Thoracic aorta (tissue), 2 donors: ENCODE data around the gene TACC2. TPM values are rescaled to one million over a fixed set of nuclear protein-coding genes. Genes with fewer than 3 reads are reported as not detected.

ENCODE experiments used
- ATAC-seq: fragments of 150-250 bp; one replicate; pipeline ENCODE4 v1.8.0; 2017; ENCODE audit warnings: low read depth; ENCODE audit not compliant: insufficient number of reproducible peaks, low FRiP score
- DNase-seq: peaks from one replicate; pipeline ENCODE4 v3.0.0-alpha.2; 2020; ENCODE audit warnings: low spot score
- H3K27ac ChIP-seq, 2 donors: fragments of 200-600 bp; sonication (generic); 1 replicate in 1 of 2; 2 replicates in 1 of 2; pipeline ENCODE4 v1.5.1; 2016; ENCODE audit warnings: mild to moderate bottlenecking in 2 of 2, moderate library complexity in 2 of 2
- H3K27me3 ChIP-seq: fragments of 200-600 bp; sonication (generic); replicated peaks from 2 replicates; pipeline ENCODE4 v1.6.0; 2016; ENCODE audit warnings: mild to moderate bottlenecking; ENCODE audit not compliant: insufficient read depth
- H3K36me3 ChIP-seq: fragments of 200-600 bp; sonication (generic); one replicate; pipeline ENCODE4 v1.5.1; 2016
- H3K4me1 ChIP-seq, 2 donors: fragments of 200-600 bp; sonication (generic); 1 replicate in 1 of 2; 2 replicates in 1 of 2; pipeline versions ENCODE4 v1.5.1 to v1.6.0; 2016; ENCODE audit warnings: low read depth in 2 of 2, mild to moderate bottlenecking in 1 of 2; ENCODE audit not compliant: control insufficient read depth in 1 of 2
- H3K4me3 ChIP-seq: fragments of 200-600 bp; sonication (generic); 2 replicates; pipeline ENCODE4 v1.5.1; 2016; ENCODE audit warnings: mild to moderate bottlenecking
- H3K9me3 ChIP-seq: fragments of 200-600 bp; sonication (generic); 2 replicates; pipeline ENCODE4 v1.5.1; 2016
- total RNA-seq, 2 donors: library from RNA; depleted of rRNA; stranded (reverse); fragments of >200 nt; gene quantifications; one replicate each; pipeline versions ENCODE4 v1.1.0 to v1.2.3, GENCODE V29; 2016
- TF ChIP-seq, protein P1 (sequence below): fragments of 200-600 bp; sonication (generic); IDR thresholded peaks from one replicate; pipeline ENCODE4 v1.5.1; 2019; ENCODE audit warnings: antibody characterized with exemption

Gene TACC2
- total RNA-seq, 2 donors from 2014 or later = 52.1 to 71.0 TPM

DNA sequence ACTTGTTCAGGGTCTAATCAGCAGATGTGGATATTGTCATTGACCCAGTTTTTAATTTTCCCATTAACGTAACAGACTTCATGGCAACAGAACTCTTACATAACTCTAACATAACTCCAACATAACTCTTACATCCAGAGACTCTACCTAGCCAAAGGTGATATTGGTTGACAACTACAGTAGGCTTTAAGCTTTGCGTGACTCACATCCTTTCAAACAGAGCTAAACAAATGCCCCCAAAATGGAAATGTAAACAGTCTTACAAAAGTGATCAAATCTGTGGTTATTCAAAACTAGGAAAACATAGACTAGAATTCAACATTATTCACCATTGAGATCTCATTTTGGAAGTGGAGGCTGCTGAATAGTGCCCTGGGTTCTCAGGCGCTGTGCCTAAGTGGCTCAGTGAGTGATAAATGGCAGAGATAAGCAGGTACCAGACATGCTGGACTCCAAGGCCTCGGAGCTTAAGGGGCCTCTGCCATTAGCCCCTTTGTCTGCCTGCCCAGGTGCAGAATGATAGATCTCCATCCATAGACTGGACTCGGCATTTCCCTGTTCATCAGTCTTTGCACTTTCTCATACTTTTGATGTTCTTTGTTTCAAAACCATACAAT is 247.8 kb downstream of the TACC2 start:
- Histone ChIP-seq H3K27ac (no peak overlapping the region), H3K4me1 (no peaks in the 10 kb centered on the region), H3K4me3 (no peak overlapping the region), H3K9me3 (no peaks in the 10 kb centered on the region), H3K27me3 (no peaks in the 10 kb centered on the region), H3K36me3 (peaks cover 34% of the 10 kb centered on the region)
- TF ChIP-seq, protein P1, sequence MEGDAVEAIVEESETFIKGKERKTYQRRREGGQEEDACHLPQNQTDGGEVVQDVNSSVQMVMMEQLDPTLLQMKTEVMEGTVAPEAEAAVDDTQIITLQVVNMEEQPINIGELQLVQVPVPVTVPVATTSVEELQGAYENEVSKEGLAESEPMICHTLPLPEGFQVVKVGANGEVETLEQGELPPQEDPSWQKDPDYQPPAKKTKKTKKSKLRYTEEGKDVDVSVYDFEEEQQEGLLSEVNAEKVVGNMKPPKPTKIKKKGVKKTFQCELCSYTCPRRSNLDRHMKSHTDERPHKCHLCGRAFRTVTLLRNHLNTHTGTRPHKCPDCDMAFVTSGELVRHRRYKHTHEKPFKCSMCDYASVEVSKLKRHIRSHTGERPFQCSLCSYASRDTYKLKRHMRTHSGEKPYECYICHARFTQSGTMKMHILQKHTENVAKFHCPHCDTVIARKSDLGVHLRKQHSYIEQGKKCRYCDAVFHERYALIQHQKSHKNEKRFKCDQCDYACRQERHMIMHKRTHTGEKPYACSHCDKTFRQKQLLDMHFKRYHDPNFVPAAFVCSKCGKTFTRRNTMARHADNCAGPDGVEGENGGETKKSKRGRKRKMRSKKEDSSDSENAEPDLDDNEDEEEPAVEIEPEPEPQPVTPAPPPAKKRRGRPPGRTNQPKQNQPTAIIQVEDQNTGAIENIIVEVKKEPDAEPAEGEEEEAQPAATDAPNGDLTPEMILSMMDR = no peak
- ATAC-seq (no peak), DNase-seq (no peak)

GRCh38 chr10:122237331-122237990 is 248.5 kb downstream of the TACC2 start:
- ATAC-seq = no peak
- TF ChIP-seq, protein P1 = no peak
- Histone ChIP-seq H3K4me1 (no peaks in the 10 kb centered on the region), H3K27ac (no peak overlapping the region), H3K36me3 (peaks cover 38% of the 10 kb centered on the region), H3K4me3 (no peak overlapping the region), H3K27me3 (no peaks in the 10 kb centered on the region), H3K9me3 (no peaks in the 10 kb centered on the region)
- no peak for DNase-seq

GRCh38 chr10:122239578-122240257 is 250.8 kb downstream of the TACC2 start:
- no peak overlapping the region for H3K4me3 ChIP-seq
- no peaks in the 10 kb centered on the region for H3K27me3 ChIP-seq
- DNase-seq (no peak), ATAC-seq (no peak)
- no peak overlapping the region for H3K27ac ChIP-seq
- H3K36me3 ChIP-seq = peaks cover 38% of the 10 kb centered on the region
- no peaks in the 10 kb centered on the region for H3K4me1 ChIP-seq
- no peaks in the 10 kb centered on the region for H3K9me3 ChIP-seq
- TF ChIP-seq, protein P1 = no peak

- Histone ChIP-seq H3K4me1 (no peaks in the 10 kb centered on the region), H3K9me3 (no peaks in the 10 kb centered on the region), H3K27ac (no peak overlapping the region), H3K36me3 (peaks cover 38% of the 10 kb centered on the region), H3K4me3 (no peak overlapping the region), H3K27me3 (no peaks in the 10 kb centered on the region)
- TF ChIP-seq, protein P1 = no peak
- no peak for ATAC-seq
- DNase-seq = no peak
Observed at GRCh38 chr10:122240401-122240800, 251.4 kb downstream of the TACC2 start.

DNA sequence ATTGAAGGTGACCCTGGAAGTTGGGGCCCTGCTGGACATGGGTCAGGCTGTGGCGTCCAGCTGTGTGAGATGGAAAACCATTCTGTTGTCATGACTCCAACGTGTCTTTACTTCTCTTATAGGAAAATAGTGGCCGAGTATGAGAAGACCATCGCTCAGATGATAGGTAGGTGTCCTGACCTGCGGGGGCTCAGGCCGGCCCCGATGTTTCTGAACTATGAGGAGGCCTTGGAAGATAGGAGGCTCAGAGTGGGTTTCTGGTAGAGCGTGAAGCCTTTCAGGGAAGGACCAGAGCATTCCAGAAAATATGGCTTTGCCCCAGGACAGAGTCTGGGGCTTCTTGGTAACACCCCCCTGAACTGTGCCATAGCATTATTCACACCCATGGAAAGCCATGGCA is 252.9 kb downstream of the TACC2 start:
- no peak overlapping the region for H3K27ac ChIP-seq
- no peaks in the 10 kb centered on the region for H3K9me3 ChIP-seq
- TF ChIP-seq, protein P1 = no peak
- no peaks in the 10 kb centered on the region for H3K27me3 ChIP-seq
- no peaks in the 10 kb centered on the region for H3K4me1 ChIP-seq
- no peak for DNase-seq
- no peak for ATAC-seq
- H3K36me3 ChIP-seq = peaks cover 41% of the 10 kb centered on the region
- no peak overlapping the region for H3K4me3 ChIP-seq
